ENCODE results near the gene KRTAP4-12.
"Not testable (repeated sequence)": the region's sequence is repeated elsewhere in the genome, so short reads cannot be mapped to it uniquely, and the experiment has no call there.

KRTAP4-12 gene

DNA sequence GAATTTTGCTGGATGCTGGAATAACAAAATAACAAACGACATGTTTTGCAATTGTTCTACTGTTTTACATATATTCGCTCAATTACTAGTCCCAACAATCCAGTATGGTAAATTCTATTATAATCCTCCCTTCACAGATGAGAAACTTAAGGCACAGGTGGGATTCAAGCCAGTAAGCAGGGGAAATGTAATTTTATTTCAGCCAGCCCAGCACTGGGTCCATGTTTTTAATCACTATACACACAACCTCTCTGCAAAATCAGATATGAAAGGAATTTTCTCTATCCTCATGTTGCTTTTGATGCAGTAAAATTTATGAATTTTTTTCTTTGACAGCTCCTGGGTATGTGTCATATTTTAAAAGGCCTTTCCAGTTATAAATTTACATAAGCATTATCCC lies 21.3 kb upstream of the KRTAP4-12 start:
- Histone ChIP-seq H3K4me3 (ENCODE audit: low read depth in 1 of 2, low read length in 1 of 2) (no peak overlapping the region), H3K36me3 (no peaks in the 10 kb centered on the region), H3K9me3 (no peaks in the 10 kb centered on the region), H3K27ac (no peak overlapping the region), H3K4me1 (ENCODE audit: control insufficient read depth in 1 of 2, insufficient read depth in 1 of 2, low read depth in 1 of 2, low read length in 1 of 2) (no peaks in the 10 kb centered on the region), H3K27me3 (peaks cover 9% of the 10 kb centered on the region)
- TF ChIP-seq, protein P1, sequence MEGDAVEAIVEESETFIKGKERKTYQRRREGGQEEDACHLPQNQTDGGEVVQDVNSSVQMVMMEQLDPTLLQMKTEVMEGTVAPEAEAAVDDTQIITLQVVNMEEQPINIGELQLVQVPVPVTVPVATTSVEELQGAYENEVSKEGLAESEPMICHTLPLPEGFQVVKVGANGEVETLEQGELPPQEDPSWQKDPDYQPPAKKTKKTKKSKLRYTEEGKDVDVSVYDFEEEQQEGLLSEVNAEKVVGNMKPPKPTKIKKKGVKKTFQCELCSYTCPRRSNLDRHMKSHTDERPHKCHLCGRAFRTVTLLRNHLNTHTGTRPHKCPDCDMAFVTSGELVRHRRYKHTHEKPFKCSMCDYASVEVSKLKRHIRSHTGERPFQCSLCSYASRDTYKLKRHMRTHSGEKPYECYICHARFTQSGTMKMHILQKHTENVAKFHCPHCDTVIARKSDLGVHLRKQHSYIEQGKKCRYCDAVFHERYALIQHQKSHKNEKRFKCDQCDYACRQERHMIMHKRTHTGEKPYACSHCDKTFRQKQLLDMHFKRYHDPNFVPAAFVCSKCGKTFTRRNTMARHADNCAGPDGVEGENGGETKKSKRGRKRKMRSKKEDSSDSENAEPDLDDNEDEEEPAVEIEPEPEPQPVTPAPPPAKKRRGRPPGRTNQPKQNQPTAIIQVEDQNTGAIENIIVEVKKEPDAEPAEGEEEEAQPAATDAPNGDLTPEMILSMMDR (IDR thresholded peaks at IDR 0.05), result no peak

DNA sequence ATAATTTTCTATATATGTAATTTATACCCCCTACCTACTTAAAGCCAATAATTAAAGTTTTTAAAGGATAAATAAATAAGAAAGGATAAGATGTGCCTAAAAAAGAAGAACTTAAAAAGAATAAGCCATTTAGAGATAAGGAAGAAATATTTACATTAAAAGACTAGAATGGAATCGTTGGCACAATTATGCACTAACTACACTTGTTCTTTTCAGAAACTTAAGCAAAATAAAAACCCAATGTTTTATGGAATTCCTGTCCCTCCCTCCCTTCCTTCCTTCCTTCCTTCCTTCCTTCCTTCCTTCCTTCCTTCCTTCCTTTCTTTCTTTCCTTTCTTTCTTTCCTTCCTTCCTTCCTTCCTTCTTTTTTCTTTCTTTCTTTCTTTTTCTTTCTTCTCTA lies 20.9 kb upstream of the KRTAP4-12 start:
- no peak overlapping the region for H3K4me3 ChIP-seq (ENCODE audit: low read depth in 1 of 2, low read length in 1 of 2)
- peaks cover 8% of the 10 kb centered on the region for H3K27me3 ChIP-seq
- no peak overlapping the region for H3K27ac ChIP-seq
- TF ChIP-seq, protein P1 (IDR thresholded peaks at IDR 0.05), result no peak
- no peaks in the 10 kb centered on the region for H3K36me3 ChIP-seq
- no peaks in the 10 kb centered on the region for H3K4me1 ChIP-seq (ENCODE audit: control insufficient read depth in 1 of 2, insufficient read depth in 1 of 2, low read depth in 1 of 2, low read length in 1 of 2)
- H3K9me3 ChIP-seq, result no peaks in the 10 kb centered on the region

DNA sequence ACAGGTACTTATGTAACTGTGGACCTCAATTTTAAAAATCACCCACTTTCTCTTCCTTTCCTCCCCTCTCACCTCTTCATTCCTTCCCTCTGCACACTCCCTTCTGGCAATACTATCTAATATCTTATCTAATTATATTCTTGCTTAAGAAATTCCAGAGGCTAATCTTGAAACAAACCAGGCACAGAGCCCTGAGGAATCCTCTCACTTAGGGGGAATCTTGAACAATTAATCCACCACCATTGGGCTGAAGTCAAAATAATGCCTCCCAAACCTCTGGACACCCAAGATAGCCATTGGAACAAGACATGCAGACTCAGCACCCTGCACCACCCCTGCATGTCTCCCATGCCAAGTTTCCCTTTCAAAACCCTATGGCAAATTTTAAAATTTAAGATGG lies 17.4 kb upstream of the KRTAP4-12 start:
- Histone ChIP-seq H3K27me3 (no peaks in the 10 kb centered on the region), H3K36me3 (no peaks in the 10 kb centered on the region), H3K9me3 (no peaks in the 10 kb centered on the region), H3K27ac (no peak overlapping the region), H3K4me3 (ENCODE audit: low read depth in 1 of 2, low read length in 1 of 2) (no peak overlapping the region), H3K4me1 (ENCODE audit: control insufficient read depth in 1 of 2, insufficient read depth in 1 of 2, low read depth in 1 of 2, low read length in 1 of 2) (no peaks in the 10 kb centered on the region)
- TF ChIP-seq, protein P1 (IDR thresholded peaks at IDR 0.05), result no peak

DNA sequence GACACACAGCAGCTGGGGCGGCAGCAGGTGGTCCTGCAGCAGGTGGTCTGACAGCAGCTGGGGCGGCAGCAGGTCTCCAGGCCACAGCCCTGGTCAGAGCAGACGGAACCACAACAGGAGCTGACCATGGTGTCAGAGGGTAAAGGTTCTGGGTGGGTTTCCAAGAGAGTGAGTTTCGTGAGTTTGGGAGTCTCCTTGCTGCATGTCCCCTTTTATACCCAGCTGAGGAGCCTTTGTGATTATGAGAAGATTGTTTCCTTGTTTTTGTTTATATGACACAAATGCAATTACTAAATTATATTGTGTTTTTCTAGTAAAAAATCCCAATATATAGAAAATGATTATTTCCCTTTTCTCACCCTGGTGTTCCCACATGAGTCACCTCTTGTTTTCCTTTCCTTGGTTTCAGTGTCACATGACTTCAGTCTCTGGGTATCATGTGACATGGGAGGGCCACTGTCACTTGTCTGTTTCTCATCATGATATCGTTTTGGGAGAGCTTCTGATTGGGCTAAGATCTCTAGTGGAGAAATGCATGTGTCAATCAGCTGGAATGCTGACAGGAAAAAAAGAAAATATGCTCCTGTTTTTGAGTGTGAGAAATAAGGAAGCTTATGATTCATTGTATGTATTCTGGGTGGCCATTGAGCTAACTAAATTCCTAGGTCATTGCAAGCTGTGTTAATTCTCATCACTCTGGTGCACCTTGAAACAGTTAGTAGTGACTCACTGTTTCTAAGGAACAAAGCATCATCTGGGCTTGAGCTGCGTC lies 16.6 kb upstream of the KRTAP4-12 start, which contains the start of gene KRTAP4-6:
Gene KRTAP4-6 (minus strand): TSS at position 185 of the 772 bp plus-strand sequence. CDS start 57 bp downstream, at position 128.
- Histone ChIP-seq H3K27ac (no peak within 1 kb of the TSS), H3K4me1 (ENCODE audit: control insufficient read depth in 1 of 2, insufficient read depth in 1 of 2, low read depth in 1 of 2, low read length in 1 of 2) (no peaks in the 10 kb centered on the region), H3K27me3 (no peaks in the 10 kb centered on the region), H3K4me3 (ENCODE audit: low read depth in 1 of 2, low read length in 1 of 2) (no peak within 1 kb of the TSS), H3K36me3 (no peaks in the 10 kb centered on the region), H3K9me3 (no peaks in the 10 kb centered on the region)
- TF ChIP-seq, protein P1 (IDR thresholded peaks at IDR 0.05), result no peak

DNA sequence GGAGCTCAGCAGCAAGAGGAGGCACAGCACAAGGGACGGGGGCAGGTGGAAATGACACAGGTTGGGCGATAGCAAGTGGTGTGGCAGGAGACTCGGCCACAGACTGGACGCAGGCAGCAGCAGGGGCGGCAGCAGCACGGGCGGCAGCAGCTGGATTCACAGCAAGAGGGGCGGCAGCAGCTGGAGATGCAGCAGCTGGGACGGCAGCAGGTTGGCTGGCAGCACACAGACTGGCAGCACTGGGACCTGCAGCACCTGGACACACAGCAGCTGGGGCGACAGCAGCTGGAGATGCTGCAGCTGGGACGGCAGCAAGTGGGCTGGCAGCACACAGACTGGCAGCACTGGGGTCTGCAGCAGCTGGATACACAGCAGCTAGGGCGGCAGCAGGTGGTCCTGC lies 15.9 kb upstream of the KRTAP4-12 start:
- not testable (repeated sequence) for H3K27me3 ChIP-seq; H3K27ac ChIP-seq; H3K4me3 ChIP-seq (ENCODE audit: low read depth in 1 of 2, low read length in 1 of 2); H3K4me1 ChIP-seq (ENCODE audit: control insufficient read depth in 1 of 2, insufficient read depth in 1 of 2, low read depth in 1 of 2, low read length in 1 of 2); H3K36me3 ChIP-seq; H3K9me3 ChIP-seq

DNA sequence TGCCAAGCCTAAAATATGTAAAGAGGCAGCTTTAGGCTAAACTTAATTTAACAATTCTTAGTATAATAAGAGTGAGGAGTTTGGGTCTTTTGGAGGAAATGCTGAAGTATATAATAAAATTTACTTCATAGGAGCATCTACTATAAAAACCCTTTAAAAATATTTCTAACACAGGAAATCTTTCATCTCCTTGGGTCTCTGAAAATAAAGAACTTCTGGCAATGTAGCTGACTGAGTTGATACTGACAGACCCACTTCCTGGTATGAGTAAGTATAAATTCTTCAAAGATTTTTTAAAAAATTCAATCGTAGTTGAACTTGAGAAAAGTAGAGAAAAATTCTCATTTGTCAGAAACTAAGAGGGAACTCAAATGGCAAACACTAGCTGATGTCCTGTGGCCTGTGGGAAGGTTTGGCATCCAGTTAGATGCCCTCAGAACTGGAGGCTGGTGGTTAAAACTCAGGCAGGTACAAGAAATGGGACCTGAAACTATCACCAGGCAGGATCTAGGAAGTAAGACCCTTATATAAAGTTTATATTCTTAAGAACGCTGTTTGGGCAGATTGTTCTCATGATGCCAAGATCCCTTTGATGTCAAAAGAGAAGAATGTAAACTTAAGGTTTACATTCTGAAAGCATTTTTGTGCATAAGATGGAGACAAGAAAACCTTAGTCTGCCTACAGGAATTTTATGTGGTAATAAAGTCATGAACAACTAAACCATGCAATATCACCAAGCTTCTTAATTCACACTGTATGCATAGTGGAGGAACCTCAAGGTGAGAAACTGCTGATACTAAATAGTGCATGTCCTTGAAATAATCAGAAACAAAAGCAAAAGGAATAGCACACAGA lies 10.1 kb upstream of the KRTAP4-12 start:
- Histone ChIP-seq H3K4me3 (ENCODE audit: low read depth in 1 of 2, low read length in 1 of 2) (no peak overlapping the region), H3K36me3 (no peaks in the 10 kb centered on the region), H3K4me1 (ENCODE audit: control insufficient read depth in 1 of 2, insufficient read depth in 1 of 2, low read depth in 1 of 2, low read length in 1 of 2) (no peaks in the 10 kb centered on the region), H3K27me3 (no peaks in the 10 kb centered on the region), H3K27ac (no peak overlapping the region), H3K9me3 (no peaks in the 10 kb centered on the region)
- TF ChIP-seq, protein P1 (IDR thresholded peaks at IDR 0.05), result no peak
